Measurements from ENCODE around the gene TBX2.

DNA sequence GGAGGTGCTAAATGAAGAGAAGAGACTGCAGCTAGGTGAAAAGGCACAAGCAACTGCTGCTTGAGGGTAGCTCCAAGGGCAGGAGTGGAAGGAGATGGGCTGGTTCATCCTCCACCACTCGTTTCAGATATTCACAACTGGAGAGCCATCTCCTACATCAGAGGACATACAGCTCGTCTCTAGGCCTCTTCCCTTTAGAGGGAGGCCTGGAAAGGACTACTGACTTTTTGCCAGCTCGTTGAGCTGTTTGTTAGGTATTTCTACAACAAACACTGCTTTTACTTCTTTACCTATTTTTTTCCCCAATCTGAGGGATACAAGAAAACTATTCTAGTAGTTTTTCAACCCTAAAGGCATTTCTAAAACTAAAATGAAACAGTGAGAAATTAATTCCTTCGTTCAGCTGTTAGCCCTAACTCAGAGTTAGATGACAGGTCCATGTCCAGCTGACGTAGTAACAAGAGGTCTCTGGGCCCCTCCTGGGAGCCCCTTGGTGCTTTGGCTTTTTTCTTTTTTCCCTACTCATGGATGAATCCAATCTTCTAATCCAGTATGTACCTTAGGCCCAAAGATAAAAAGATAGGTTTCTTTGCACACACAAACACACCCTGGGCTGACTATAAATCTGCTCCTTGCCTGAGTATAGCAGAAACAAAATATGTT, 47.8 kb upstream of the TBX2 start:
- TF ChIP-seq, protein P1, sequence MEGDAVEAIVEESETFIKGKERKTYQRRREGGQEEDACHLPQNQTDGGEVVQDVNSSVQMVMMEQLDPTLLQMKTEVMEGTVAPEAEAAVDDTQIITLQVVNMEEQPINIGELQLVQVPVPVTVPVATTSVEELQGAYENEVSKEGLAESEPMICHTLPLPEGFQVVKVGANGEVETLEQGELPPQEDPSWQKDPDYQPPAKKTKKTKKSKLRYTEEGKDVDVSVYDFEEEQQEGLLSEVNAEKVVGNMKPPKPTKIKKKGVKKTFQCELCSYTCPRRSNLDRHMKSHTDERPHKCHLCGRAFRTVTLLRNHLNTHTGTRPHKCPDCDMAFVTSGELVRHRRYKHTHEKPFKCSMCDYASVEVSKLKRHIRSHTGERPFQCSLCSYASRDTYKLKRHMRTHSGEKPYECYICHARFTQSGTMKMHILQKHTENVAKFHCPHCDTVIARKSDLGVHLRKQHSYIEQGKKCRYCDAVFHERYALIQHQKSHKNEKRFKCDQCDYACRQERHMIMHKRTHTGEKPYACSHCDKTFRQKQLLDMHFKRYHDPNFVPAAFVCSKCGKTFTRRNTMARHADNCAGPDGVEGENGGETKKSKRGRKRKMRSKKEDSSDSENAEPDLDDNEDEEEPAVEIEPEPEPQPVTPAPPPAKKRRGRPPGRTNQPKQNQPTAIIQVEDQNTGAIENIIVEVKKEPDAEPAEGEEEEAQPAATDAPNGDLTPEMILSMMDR (IDR thresholded peaks at IDR 0.05; ENCODE audit: poor library complexity) = no peak
- TF ChIP-seq EZH2 (IDR thresholded peaks at IDR 0.05; ENCODE audit: borderline replicate concordance) (no peak), EZH2phosphoT487 (IDR thresholded peaks at IDR 0.05; ENCODE audit: low read depth, severe bottlenecking, unreplicated experiment) (no peak)
